T1000 (cell line): ENCODE measurements around the gene BICD1.
"Not testable (repeated sequence)": the region's sequence is repeated elsewhere in the genome, so short reads cannot be mapped to it uniquely, and the experiment has no call there.

Source experiments
- DNase-seq: peaks from one replicate; lab custom pipeline; 2025; ENCODE audit warnings: mixed read lengths; lab: John Stamatoyannopoulos, UW

Gene BICD1

GRCh38 chr12:32248441-32249140 is 141.9 kb downstream of the BICD1 start:
- no peak for DNase-seq

GRCh38 chr12:32249777-32250176 is 143.1 kb downstream of the BICD1 start:
- no peak for DNase-seq

- no peak for DNase-seq
Observed at GRCh38 chr12:32252199-32253073, 145.8 kb downstream of the BICD1 start.

- no peak for DNase-seq
Observed at GRCh38 chr12:32253154-32253790, 146.6 kb downstream of the BICD1 start.

- DNase-seq = no peak
Observed at GRCh38 chr12:32254260-32254956, 147.8 kb downstream of the BICD1 start.

GRCh38 chr12:32255588-32255987 is 148.9 kb downstream of the BICD1 start:
- no peak for DNase-seq

- DNase-seq = no peak
Observed at GRCh38 chr12:32257695-32258496, 151.2 kb downstream of the BICD1 start.

- no peak for DNase-seq
Observed at GRCh38 chr12:32260696-32261095, 154.0 kb downstream of the BICD1 start.

GRCh38 chr12:32261638-32262037 is 155.0 kb downstream of the BICD1 start:
- DNase-seq = no peak

- no peak for DNase-seq
Observed at GRCh38 chr12:32264961-32265360, 158.3 kb downstream of the BICD1 start.

GRCh38 chr12:32265456-32265855 is 158.8 kb downstream of the BICD1 start:
- DNase-seq = no peak

- no peak for DNase-seq
Observed at GRCh38 chr12:32265951-32266350, 159.3 kb downstream of the BICD1 start.

GRCh38 chr12:32266756-32267155 is 160.1 kb downstream of the BICD1 start:
- DNase-seq = no peak

GRCh38 chr12:32270818-32271710 is 164.4 kb downstream of the BICD1 start:
- no peak for DNase-seq

GRCh38 chr12:32272465-32272864 is 165.8 kb downstream of the BICD1 start:
- no peak for DNase-seq

GRCh38 chr12:32273063-32273522 is 166.4 kb downstream of the BICD1 start:
- no peak for DNase-seq

- no peak for DNase-seq
Observed at GRCh38 chr12:32273712-32274111, 167.1 kb downstream of the BICD1 start.

- no peak for DNase-seq
Observed at GRCh38 chr12:32274665-32275064, 168.0 kb downstream of the BICD1 start.

GRCh38 chr12:32275520-32275919 is 168.9 kb downstream of the BICD1 start:
- DNase-seq = not testable (repeated sequence)

GRCh38 chr12:32277774-32278173 is 171.1 kb downstream of the BICD1 start:
- no peak for DNase-seq
